GM12872 (cell line): ENCODE results near the gene BICDL1.

Source experiments
- CTCF ChIP-seq: IDR thresholded peaks from 3 replicates; pipeline ENCODE4 v1.5.1; 2011; ENCODE audit warnings: low read depth, mild to moderate bottlenecking, low read length, moderate library complexity; ENCODE audit not compliant: insufficient read depth

Gene BICDL1

GRCh38 chr12:119990382-119990874, 1.4 kb downstream of the BICDL1 start:
- no peak for TF ChIP-seq CTCF

GRCh38 chr12:119992129-119992705, 3.2 kb downstream of the BICDL1 start:
- no peak for TF ChIP-seq CTCF

GRCh38 chr12:119994892-119995658, 6.0 kb downstream of the BICDL1 start:
- no peak for TF ChIP-seq CTCF

GRCh38 chr12:119996417-119996816, 7.4 kb downstream of the BICDL1 start:
- no peak for TF ChIP-seq CTCF

GRCh38 chr12:119998471-119999245, 9.6 kb downstream of the BICDL1 start:
- no peak for TF ChIP-seq CTCF

GRCh38 chr12:120000556-120000955, 11.5 kb downstream of the BICDL1 start:
- TF ChIP-seq CTCF = no peak
